Activated naive CD4-positive, alpha-beta T cell treated with anti-CD3 and anti-CD28 coated beads, Interleukin-2, amount 50 U/mL, for 72 hours (primary cell): ENCODE measurements around the gene DCUN1D3. TPM values are rescaled to one million over a fixed set of nuclear protein-coding genes. Genes with fewer than 3 reads are reported as not detected.
"Not testable (repeated sequence)": the region's sequence is repeated elsewhere in the genome, so short reads cannot be mapped to it uniquely, and the experiment has no call there.

Source experiments
- ATAC-seq, 2 donors: fragments of 150-1000 bp; cut with Tn5 transposase; 2 replicates each; pipeline ENCODE4 v1.10.0; 2021; ENCODE audit warnings: mild to moderate bottlenecking in 2 of 2, moderate library complexity in 2 of 2
- DNase-seq, 2 donors: peaks; one replicate each; pipeline ENCODE4 v3.0.0; 2021 to 2022; ENCODE audit warnings: low spot score in 2 of 2
- H3K27ac Mint-ChIP-seq, 2 donors: one replicate each; pipeline ENCODE4 v1.8.0; 2022; ENCODE audit warnings: mild to moderate bottlenecking in 2 of 2, mixed read lengths in 2 of 2
- H3K36me3 Mint-ChIP-seq, 2 donors: one replicate each; pipeline ENCODE4 v1.8.0; 2022; ENCODE audit warnings: mixed read lengths in 2 of 2
- H3K9me3 Mint-ChIP-seq, 2 donors: one replicate each; pipeline ENCODE4 v1.8.0; 2022; ENCODE audit warnings: mixed read lengths in 2 of 2
- total RNA-seq, 2 donors: library from RNA; stranded (reverse); gene quantifications; one replicate each; pipeline ENCODE4 v1.2.3, GENCODE V29; 2022

Gene DCUN1D3
- total RNA-seq, 2 donors from 2014 or later = 4.2 to 10.9 TPM

- Mint-ChIP-seq H3K27ac (no peak overlapping the region), H3K9me3 (no peaks in the 10 kb centered on the region), H3K36me3 (peaks cover 0 to 8% of the 10 kb centered on the region in 2 donors)
- ATAC-seq = no peak
- DNase-seq = no peak
These were observed 19.2 kb downstream of the DCUN1D3 start for GRCh38 chr16:20880867-20881502.

- peaks cover 0 to 8% of the 10 kb centered on the region in 2 donors for H3K36me3 Mint-ChIP-seq
- no peaks in the 10 kb centered on the region for H3K9me3 Mint-ChIP-seq
- DNase-seq (no peak), ATAC-seq (peak; percentile 41 to 43)
- H3K27ac Mint-ChIP-seq = no peak overlapping the region
These were observed 20.8 kb downstream of the DCUN1D3 start for GRCh38 chr16:20879175-20880040.

GRCh38 chr16:20878682-20879147 is 21.4 kb downstream of the DCUN1D3 start:
- peaks cover 0 to 8% of the 10 kb centered on the region in 2 donors for H3K36me3 Mint-ChIP-seq
- DNase-seq = no peak
- H3K9me3 Mint-ChIP-seq = no peaks in the 10 kb centered on the region
- no peak overlapping the region for H3K27ac Mint-ChIP-seq
- no peak for ATAC-seq

GRCh38 chr16:20875355-20875650 is 24.9 kb downstream of the DCUN1D3 start:
- Mint-ChIP-seq H3K36me3 (peaks cover 7 to 8% of the 10 kb centered on the region in 2 donors), H3K9me3 (no peaks in the 10 kb centered on the region), H3K27ac (peak overlapping the region in 1 of 2 donors; percentile 72)
- DNase-seq (no peak), ATAC-seq (peak; percentile 29 to 36)

GRCh38 chr16:20874088-20874581 is 26.0 kb downstream of the DCUN1D3 start:
- H3K9me3 Mint-ChIP-seq = no peaks in the 10 kb centered on the region
- peaks cover 7 to 8% of the 10 kb centered on the region in 2 donors for H3K36me3 Mint-ChIP-seq
- DNase-seq (no peak), ATAC-seq (peak; percentile 23 to 40)
- H3K27ac Mint-ChIP-seq = peak overlapping the region; percentile 36 to 72

- no peaks in the 10 kb centered on the region for H3K9me3 Mint-ChIP-seq
- H3K27ac Mint-ChIP-seq = peak overlapping the region in 1 of 2 donors; percentile 72
- DNase-seq (no peak), ATAC-seq (no peak)
- peaks cover 7 to 8% of the 10 kb centered on the region in 2 donors for H3K36me3 Mint-ChIP-seq
These were observed 26.8 kb downstream of the DCUN1D3 start for GRCh38 chr16:20873331-20873730.

GRCh38 chr16:20871941-20872815 is 28.0 kb downstream of the DCUN1D3 start:
- ATAC-seq (no peak), DNase-seq (no peak)
- Mint-ChIP-seq H3K27ac (no peak overlapping the region), H3K36me3 (peaks cover 4 to 18% of the 10 kb centered on the region in 2 donors), H3K9me3 (no peaks in the 10 kb centered on the region)

GRCh38 chr16:20871258-20871657 is 28.9 kb downstream of the DCUN1D3 start:
- no peak for DNase-seq
- no peak for ATAC-seq
- H3K27ac Mint-ChIP-seq = no peak overlapping the region
- H3K9me3 Mint-ChIP-seq = no peaks in the 10 kb centered on the region
- H3K36me3 Mint-ChIP-seq = peaks cover 0 to 22% of the 10 kb centered on the region in 2 donors

- no peak for ATAC-seq
- no peak for DNase-seq
- Mint-ChIP-seq H3K27ac (no peak overlapping the region), H3K9me3 (no peaks in the 10 kb centered on the region), H3K36me3 (peaks cover 0 to 22% of the 10 kb centered on the region in 2 donors)
These were observed 29.9 kb downstream of the DCUN1D3 start for GRCh38 chr16:20870122-20870820.

GRCh38 chr16:20868890-20869289 is 31.3 kb downstream of the DCUN1D3 start:
- no peaks in the 10 kb centered on the region for H3K9me3 Mint-ChIP-seq
- H3K36me3 Mint-ChIP-seq = peaks cover 4 to 22% of the 10 kb centered on the region in 2 donors
- DNase-seq = no peak
- no peak for ATAC-seq
- peak overlapping the region in 1 of 2 donors; percentile 98 for H3K27ac Mint-ChIP-seq

GRCh38 chr16:20867585-20867984 is 32.6 kb downstream of the DCUN1D3 start:
- no peak for ATAC-seq
- Mint-ChIP-seq H3K36me3 (peaks cover 4 to 22% of the 10 kb centered on the region in 2 donors), H3K9me3 (no peaks in the 10 kb centered on the region), H3K27ac (peak overlapping the region in 1 of 2 donors; percentile 98)
- no peak for DNase-seq

- H3K36me3 Mint-ChIP-seq = peaks cover 10 to 17% of the 10 kb centered on the region in 2 donors
- peak overlapping the region; percentile 32 to 98 for H3K27ac Mint-ChIP-seq
- ATAC-seq (no peak), DNase-seq (no peak)
- no peaks in the 10 kb centered on the region for H3K9me3 Mint-ChIP-seq
These were observed 33.4 kb downstream of the DCUN1D3 start for GRCh38 chr16:20866801-20867200.

- Mint-ChIP-seq H3K27ac (peak overlapping the region; percentile 62 to 98), H3K36me3 (peaks cover 10 to 15% of the 10 kb centered on the region in 2 donors), H3K9me3 (no peaks in the 10 kb centered on the region)
- peak in 1 of 2 donors; percentile 61 for DNase-seq
- ATAC-seq = peak; percentile 58 to 90
These were observed 33.9 kb downstream of the DCUN1D3 start for GRCh38 chr16:20866145-20866772.

- Mint-ChIP-seq H3K27ac (peak overlapping the region in 1 of 2 donors; percentile 98), H3K9me3 (no peaks in the 10 kb centered on the region), H3K36me3 (peaks cover 10 to 15% of the 10 kb centered on the region in 2 donors)
- ATAC-seq (peak; percentile 61 to 89), DNase-seq (no peak)
These were observed 34.6 kb downstream of the DCUN1D3 start for GRCh38 chr16:20865420-20866131.

GRCh38 chr16:20864376-20864775 is 35.8 kb downstream of the DCUN1D3 start:
- not testable (repeated sequence) for H3K9me3 Mint-ChIP-seq, DNase-seq, ATAC-seq
- Mint-ChIP-seq H3K27ac (peak overlapping the region in 1 of 2 donors; percentile 59), H3K36me3 (peaks cover 10 to 21% of the 10 kb centered on the region in 2 donors)
